H4 (cell line): ENCODE measurements around the gene DVL1. TPM values are rescaled to one million over a fixed set of nuclear protein-coding genes. Genes with fewer than 3 reads are reported as not detected.

Experiments used
- DNase-seq: peaks from one replicate; pipeline ENCODE4 v3.0.0-alpha.2; 2015; ENCODE audit warnings: low spot score
- total RNA-seq: library from RNA; depleted of rRNA; stranded (reverse); fragments of >200 nt; shearing (Covaris generic); gene quantifications from 2 replicates; pipeline ENCODE4 v1.2.3, GENCODE V29; 2014

The DVL1 gene
- total RNA-seq, 1 experiment from 2014 or later = 11.7 TPM

GRCh38 chr1:1299686-1300351 is 49.4 kb downstream of the DVL1 start:
- no peak for DNase-seq

- no peak for DNase-seq
Measured at GRCh38 chr1:1298861-1299685, 50.1 kb downstream of the DVL1 start.

- no peak for DNase-seq
Measured at GRCh38 chr1:1297802-1298424, 51.3 kb downstream of the DVL1 start.

- no peak for DNase-seq
Measured at GRCh38 chr1:1296070-1297061, 52.9 kb downstream of the DVL1 start.

GRCh38 chr1:1295154-1295923 is 53.9 kb downstream of the DVL1 start:
- DNase-seq = no peak

GRCh38 chr1:1294250-1294890 is 54.8 kb downstream of the DVL1 start:
- no peak for DNase-seq

- no peak for DNase-seq
Measured at GRCh38 chr1:1293263-1294249, 55.7 kb downstream of the DVL1 start.

- DNase-seq = no peak
Measured at GRCh38 chr1:1292851-1293250, 56.4 kb downstream of the DVL1 start.

- no peak for DNase-seq
Measured at GRCh38 chr1:1292442-1292779, 56.8 kb downstream of the DVL1 start.

- DNase-seq = peak; percentile 62
Measured at GRCh38 chr1:1291548-1292441, 57.4 kb downstream of the DVL1 start.

GRCh38 chr1:1291023-1291528 is 58.1 kb downstream of the DVL1 start:
- no peak for DNase-seq

- no peak for DNase-seq
Measured at GRCh38 chr1:1290238-1290731, 58.9 kb downstream of the DVL1 start.

GRCh38 chr1:1287288-1288110 is 61.7 kb downstream of the DVL1 start:
- DNase-seq = no peak

- DNase-seq = no peak
Measured at GRCh38 chr1:1286313-1287261, 62.6 kb downstream of the DVL1 start.

- no peak for DNase-seq
Measured at GRCh38 chr1:1285611-1286311, 63.5 kb downstream of the DVL1 start.
